ENCODE results near the gene SESN2. TPM values are rescaled to one million over a fixed set of nuclear protein-coding genes. Genes with fewer than 3 reads are reported as not detected.

Gene SESN2
- total RNA-seq, 1 experiment from 2014 or later, result 6.9 TPM

- Histone ChIP-seq H3K4me2 (ENCODE audit: low read length) (no peak overlapping the region), H3F3A (ENCODE audit: low read length, unreplicated experiment) (peaks cover 8% of the 10 kb centered on the region), H3K27ac (ENCODE audit: low read length) (no peak overlapping the region), H3K9me3 (ENCODE audit: low read length) (no peaks in the 10 kb centered on the region), H3K36me3 (ENCODE audit: low read depth, low read length) (peaks cover 21% of the 10 kb centered on the region), H3K9me2 (replicated peaks; ENCODE audit: low read length) (no peaks in the 10 kb centered on the region), H4K20me1 (ENCODE audit: low read length) (no peaks in the 10 kb centered on the region), H3K27me3 (ENCODE audit: low read length) (no peaks in the 10 kb centered on the region), H3K4me3 (ENCODE audit: low read length) (no peak overlapping the region), H3K79me2 (ENCODE audit: low read length) (0 out of 2 replicates have a peak, but pooled peaks cover 9% of the 10 kb centered on the region), H2AFZ (ENCODE audit: low read length) (no peak overlapping the region), H3K4me1 (ENCODE audit: insufficient read depth, low read length) (no peaks in the 10 kb centered on the region), H3K9ac (ENCODE audit: low read length) (no peak overlapping the region)
- ChIA-PET CTCF (interaction anchor here (0.6 to 0.7 kb wide), 2 partner anchors 121 to 203 kb away, joined by 3 read pairs; no protein-coding TSS in a partner anchor), POLR2A (ENCODE audit: unreplicated experiment) (no interaction called here)
- DNase-seq (no peak), ATAC-seq (no peak)
- intact Hi-C loops (cut with micrococcal nuclease), result no loop called here
- TF ChIP-seq EZH2phosphoT487 (IDR thresholded peaks at IDR 0.05; ENCODE audit: borderline replicate concordance, low read length) (no peak), EZH2 (IDR thresholded peaks at IDR 0.05; ENCODE audit: low read length, unreplicated experiment) (no peak), CTCF (conservative IDR thresholded peaks at IDR 0.05; ENCODE audit: low read depth, low read length) (no peak)
- BruUV-seq (replicated peaks), result no TSS peak
Measured at GRCh38 chr1:28213315-28213714, 46.0 kb upstream of the SESN2 start.

GRCh38 chr1:28229089-28229488 is 30.2 kb upstream of the SESN2 start:
- Histone ChIP-seq H3K36me3 (ENCODE audit: low read depth, low read length) (peaks cover 27% of the 10 kb centered on the region), H4K20me1 (ENCODE audit: low read length) (no peaks in the 10 kb centered on the region), H3K27me3 (ENCODE audit: low read length) (no peaks in the 10 kb centered on the region), H3K4me1 (ENCODE audit: insufficient read depth, low read length) (no peaks in the 10 kb centered on the region), H2AFZ (ENCODE audit: low read length) (no peak overlapping the region), H3K9me2 (replicated peaks; ENCODE audit: low read length) (no peaks in the 10 kb centered on the region), H3K4me3 (ENCODE audit: low read length) (no peak overlapping the region), H3K9ac (ENCODE audit: low read length) (no peak overlapping the region), H3K79me2 (ENCODE audit: low read length) (peaks cover 51% of the 10 kb centered on the region), H3K27ac (ENCODE audit: low read length) (no peak overlapping the region), H3K9me3 (ENCODE audit: low read length) (no peaks in the 10 kb centered on the region), H3K4me2 (ENCODE audit: low read length) (no peak overlapping the region), H3F3A (ENCODE audit: low read length, unreplicated experiment) (no peaks in the 10 kb centered on the region)
- ATAC-seq, result no peak
- DNase-seq, result no peak
- ChIA-PET POLR2A (ENCODE audit: unreplicated experiment) (no interaction called here), CTCF (no interaction called here)
- no TSS peak for BruUV-seq (replicated peaks)
- no peak for TF ChIP-seq EZH2 (IDR thresholded peaks at IDR 0.05; ENCODE audit: low read length, unreplicated experiment)
- no peak for TF ChIP-seq CTCF (conservative IDR thresholded peaks at IDR 0.05; ENCODE audit: low read depth, low read length)
- no peak for TF ChIP-seq EZH2phosphoT487 (IDR thresholded peaks at IDR 0.05; ENCODE audit: borderline replicate concordance, low read length)
- intact Hi-C loops (cut with micrococcal nuclease), result no loop called here

- no peak for TF ChIP-seq EZH2phosphoT487 (IDR thresholded peaks at IDR 0.05; ENCODE audit: borderline replicate concordance, low read length)
- no peak for TF ChIP-seq EZH2 (IDR thresholded peaks at IDR 0.05; ENCODE audit: low read length, unreplicated experiment)
- TF ChIP-seq CTCF (conservative IDR thresholded peaks at IDR 0.05; ENCODE audit: low read depth, low read length), result no peak
- Histone ChIP-seq H3K9ac (ENCODE audit: low read length) (no peak overlapping the region), H3K27me3 (ENCODE audit: low read length) (no peaks in the 10 kb centered on the region), H3K4me2 (ENCODE audit: low read length) (no peak overlapping the region), H3K9me2 (replicated peaks; ENCODE audit: low read length) (no peaks in the 10 kb centered on the region), H3F3A (ENCODE audit: low read length, unreplicated experiment) (no peaks in the 10 kb centered on the region), H3K9me3 (ENCODE audit: low read length) (no peaks in the 10 kb centered on the region), H3K36me3 (ENCODE audit: low read depth, low read length) (peaks cover 22% of the 10 kb centered on the region), H3K4me1 (ENCODE audit: insufficient read depth, low read length) (no peaks in the 10 kb centered on the region), H2AFZ (ENCODE audit: low read length) (no peak overlapping the region), H3K79me2 (ENCODE audit: low read length) (peaks cover 51% of the 10 kb centered on the region), H3K4me3 (ENCODE audit: low read length) (no peak overlapping the region), H3K27ac (ENCODE audit: low read length) (no peak overlapping the region), H4K20me1 (ENCODE audit: low read length) (no peaks in the 10 kb centered on the region)
- intact Hi-C loops (cut with micrococcal nuclease), result no loop called here
- DNase-seq, result no peak
- no TSS peak for BruUV-seq (replicated peaks)
- ChIA-PET CTCF (no interaction called here), POLR2A (ENCODE audit: unreplicated experiment) (no interaction called here)
- no peak for ATAC-seq
Measured at GRCh38 chr1:28229996-28230395, 29.3 kb upstream of the SESN2 start.
